Motor neuron (in vitro differentiated cells): Measurements from ENCODE around the gene LNPEP. TPM values are rescaled to one million over a fixed set of nuclear protein-coding genes. Genes with fewer than 3 reads are reported as not detected.

ENCODE experiments used
- ATAC-seq, 8 experiments: fragments of 200-7000 bp; cut with Tn5 transposase; replicated peaks in 6 of 8; 2 replicates each; pipeline ENCODE4 v1.8.0; 2021; ENCODE audit warnings: mild to moderate bottlenecking in 8 of 8, moderate library complexity in 8 of 8
- H3K27ac ChIP-seq, 2 donors: fragments of 250-450 bp; sonication (Bioruptor Pico); 2 replicates each; pipeline ENCODE4 v1.9.0; 2021; ENCODE audit warnings: antibody characterized with exemption in 2 of 2, mild to moderate bottlenecking in 2 of 2, moderate library complexity in 1 of 2
- H3K4me1 ChIP-seq, 2 donors: fragments of 250-450 bp; sonication (Bioruptor Pico); replicated peaks in 1 of 2; 2 replicates each; pipeline ENCODE4 v1.6.1; 2021; ENCODE audit warnings: antibody characterized with exemption in 2 of 2, mild to moderate bottlenecking in 2 of 2, moderate library complexity in 1 of 2
- H3K4me3 ChIP-seq, 5 donors: fragments of 250-450 bp; sonication (Bioruptor Pico); 2 replicates each; pipeline ENCODE4 v1.9.0; 2021; ENCODE audit warnings: antibody characterized with exemption in 5 of 5, mild to moderate bottlenecking in 5 of 5, moderate library complexity in 4 of 5
- WGBS, 10 experiments: fragments of 450-650 bp; shearing (Covaris generic); methylation state at CpG; one replicate each; pipeline ENCODE4 v1.0.0; 2022; 5-methylcytosine and 5-hydroxymethylcytosine counted together
- in situ Hi-C, 9 experiments: fragments of 400-800 bp; cut with MboI; loops; one replicate each; pipeline ENCODE4 v1.15.0; 2021; ENCODE audit warnings: low sequenced_read_pairs in 9 of 9, low pct_unique_long_range_greater_than_20kb in 2 of 9; ENCODE audit not compliant: unreplicated experiment in 9 of 9
- total RNA-seq, 8 experiments: library from RNA; unstranded; fragments of 300-600 nt; gene quantifications; 2 replicates each; pipeline versions ENCODE4 v1.2.3 to v1.2.4, GENCODE V29; 2022

LNPEP gene
- 10 to 100 TPM; 11.7 to 52.2 (median 18.6) TPM for total RNA-seq

GRCh38 chr5:96935559-96936430, at the start of gene LNPEP:
Gene LNPEP, plus strand, starts transcription at chr5:96936080. Its CDS starts 76 bp downstream, at chr5:96936156.
- peaks cover 3 to 25% of the 10 kb centered on the region in 2 donors for H3K4me1 ChIP-seq
- WGBS, 10 experiments, result 0 to 1% (median 0%) methylated on average over 2 to 10 of the region's 79 CpGs; no CpG with 5 or more reads in 7 of the 10 experiments
- peak; percentile 49 to 85 (median 80) for ATAC-seq
- in situ Hi-C loops, result no loop called here
- peak within 1 kb of the TSS; percentile 60 to 81 (median 74) for H3K4me3 ChIP-seq
- peak within 1 kb of the TSS; percentile 91 to 93 for H3K27ac ChIP-seq

DNA sequence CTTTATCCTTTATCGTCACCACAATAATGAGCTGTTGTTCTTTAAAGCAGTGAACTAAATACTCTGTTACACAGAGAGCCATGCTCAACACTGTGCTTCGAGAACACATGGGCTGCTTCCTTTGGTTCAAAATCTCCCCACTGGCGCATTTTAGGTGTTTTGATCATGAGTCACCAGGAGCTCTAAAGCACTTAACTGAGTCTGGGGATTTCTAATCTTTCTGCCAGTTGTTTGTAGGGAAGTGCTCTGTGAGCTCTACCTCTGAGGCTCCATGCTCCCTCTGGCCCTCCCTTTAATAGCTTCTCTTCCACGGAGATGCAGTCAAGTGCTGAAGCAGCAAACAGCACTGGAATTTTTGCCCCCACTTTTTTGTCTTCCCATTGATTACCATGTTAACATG, 42.5 kb upstream of the LNPEP start:
- Histone ChIP-seq H3K4me1 (no peaks in the 10 kb centered on the region), H3K27ac (no peak overlapping the region), H3K4me3 (no peak overlapping the region)
- 71 to 100% (median 80%) methylated on average over 1 to 4 of the region's 4 CpGs; no CpG with 5 or more reads in 1 of the 10 experiments for WGBS, 10 experiments
- in situ Hi-C loops, result no loop called here
- ATAC-seq, result no peak

DNA sequence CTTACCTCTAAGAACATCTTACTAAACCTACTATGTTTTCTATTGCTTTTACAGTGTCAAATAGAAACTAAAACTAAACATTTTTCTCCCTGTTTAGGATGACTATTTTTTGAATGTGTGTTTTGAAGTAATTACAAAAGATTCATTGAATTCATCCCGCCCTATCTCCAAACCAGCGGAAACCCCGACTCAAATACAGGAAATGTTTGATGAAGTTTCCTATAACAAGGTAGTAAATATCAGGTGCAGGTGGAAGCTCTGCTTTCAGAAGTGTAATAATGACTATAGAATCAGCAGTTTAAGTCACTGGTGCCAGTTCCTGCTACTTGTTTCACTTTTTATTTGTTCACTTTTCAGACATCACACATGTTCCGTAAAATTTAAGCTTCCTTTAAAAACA, 39.6 kb upstream of the LNPEP start:
- in situ Hi-C loops, result no loop called here
- H3K4me1 ChIP-seq, result no peaks in the 10 kb centered on the region
- no peak for ATAC-seq
- H3K4me3 ChIP-seq, result no peak overlapping the region
- 90 to 100% (median 96%) methylated on average over 1 to 4 of the region's 4 CpGs for WGBS, 10 experiments
- H3K27ac ChIP-seq, result no peak overlapping the region

DNA sequence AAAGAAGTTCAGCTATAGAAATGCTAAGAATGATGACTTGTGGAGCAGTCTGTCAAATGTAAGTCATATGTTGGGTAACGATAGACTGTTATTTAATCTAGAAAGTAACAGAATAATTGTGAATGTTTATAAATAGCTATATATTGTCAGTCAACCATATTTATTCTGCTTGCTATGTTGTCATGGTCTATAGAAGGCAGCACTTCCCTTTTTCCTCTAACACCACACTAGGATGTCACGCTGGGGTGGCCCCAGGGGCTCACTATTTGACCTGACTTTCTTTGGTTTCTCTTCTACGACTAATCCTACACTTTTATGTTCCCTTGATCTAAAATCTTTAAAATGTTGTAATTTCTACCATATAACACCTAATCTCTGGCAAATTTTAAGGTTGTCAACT, 39.1 kb upstream of the LNPEP start:
- no peak for ATAC-seq
- Histone ChIP-seq H3K4me1 (no peaks in the 10 kb centered on the region), H3K4me3 (no peak overlapping the region), H3K27ac (no peak overlapping the region)
- 40 to 100% (median 81%) methylated on average over 1 to 3 of the region's 3 CpGs for WGBS, 10 experiments
- in situ Hi-C loops, result no loop called here

GRCh38 chr5:96901384-96901783, 34.5 kb upstream of the LNPEP start:
- no peak overlapping the region for H3K27ac ChIP-seq
- no peak for ATAC-seq
- no peak overlapping the region for H3K4me3 ChIP-seq
- no peaks in the 10 kb centered on the region for H3K4me1 ChIP-seq
- in situ Hi-C loops, result no loop called here
- WGBS, 10 experiments, result 82 to 100% (median 100%) methylated on average over 1 to 5 of the region's 6 CpGs; no CpG with 5 or more reads in 1 of the 10 experiments

DNA sequence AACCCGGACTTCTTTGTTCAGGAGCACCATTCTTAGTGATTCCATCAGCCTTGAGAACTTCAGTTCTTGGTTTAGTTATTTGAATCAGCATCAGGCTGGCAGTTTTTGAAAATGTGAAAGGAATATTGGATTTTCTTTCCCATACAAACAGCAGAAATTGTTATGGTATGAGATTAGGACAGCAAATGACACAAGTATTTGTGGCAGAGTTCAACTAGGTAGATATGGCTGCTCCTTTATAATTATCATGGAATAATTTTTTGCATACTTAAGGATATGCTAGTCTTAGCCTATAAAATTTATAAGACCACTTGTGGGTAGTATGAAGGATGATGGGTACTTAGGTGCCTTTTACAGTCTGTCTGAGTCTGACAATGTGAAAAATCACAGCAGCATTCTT, 34.0 kb upstream of the LNPEP start:
- in situ Hi-C loops, result no loop called here
- no peaks in the 10 kb centered on the region for H3K4me1 ChIP-seq
- WGBS, 10 experiments, result 80 to 100% (median 100%) methylated on average over 1 of the region's 1 CpG; no CpG with 5 or more reads in 2 of the 10 experiments

DNA sequence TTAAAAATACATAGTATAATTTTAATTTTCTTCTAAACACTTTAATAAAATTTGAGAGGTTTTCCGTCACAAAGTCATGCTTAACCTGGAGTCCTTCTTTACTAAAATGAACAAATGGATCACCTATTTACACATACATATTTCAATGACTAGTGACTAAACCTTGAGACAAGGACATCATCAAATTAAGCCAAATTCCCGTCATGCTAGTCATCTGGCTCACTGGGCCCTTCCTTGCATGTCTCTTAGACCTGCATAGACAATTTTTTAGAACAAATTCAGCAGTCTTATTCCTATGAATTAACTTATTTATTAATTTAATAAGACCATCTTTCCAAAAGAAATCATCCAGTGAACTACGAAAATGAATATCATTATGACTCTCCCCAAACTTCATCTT, 33.0 kb upstream of the LNPEP start:
- no peak overlapping the region for H3K4me3 ChIP-seq
- ATAC-seq, result no peak
- WGBS, 10 experiments, result 86 to 100% (median 96%) methylated on average over 1 to 3 of the region's 3 CpGs; no CpG with 5 or more reads in 1 of the 10 experiments
- H3K4me1 ChIP-seq, result no peaks in the 10 kb centered on the region
- no peak overlapping the region for H3K27ac ChIP-seq
- in situ Hi-C loops, result no loop called here

More for the DNA sequence above, 34.0 kb upstream of the LNPEP start:
- no peak for ATAC-seq
- Histone ChIP-seq H3K27ac (no peak overlapping the region), H3K4me3 (no peak overlapping the region)

DNA sequence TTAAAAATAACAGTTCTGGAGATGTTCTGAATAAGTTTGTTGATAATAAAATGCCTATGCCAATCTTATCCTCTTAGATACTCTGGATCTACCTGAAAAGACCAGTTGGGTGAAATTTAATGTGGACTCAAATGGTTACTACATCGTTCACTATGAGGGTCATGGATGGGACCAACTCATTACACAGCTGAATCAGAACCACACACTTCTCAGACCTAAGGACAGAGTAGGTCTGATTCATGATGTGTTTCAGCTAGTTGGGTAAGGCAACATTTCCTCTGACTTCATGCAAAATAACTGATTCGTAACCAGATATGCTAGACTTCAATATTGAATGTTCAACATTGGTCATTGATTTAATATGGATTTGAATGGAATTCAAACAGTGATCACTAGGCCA, 32.6 kb upstream of the LNPEP start:
- in situ Hi-C loops, result no loop called here
- ATAC-seq, result no peak
- Histone ChIP-seq H3K27ac (no peak overlapping the region), H3K4me3 (no peak overlapping the region), H3K4me1 (no peaks in the 10 kb centered on the region)
- 56 to 100% (median 100%) methylated on average over 1 of the region's 2 CpGs; no CpG with 5 or more reads in 2 of the 10 experiments for WGBS, 10 experiments

DNA sequence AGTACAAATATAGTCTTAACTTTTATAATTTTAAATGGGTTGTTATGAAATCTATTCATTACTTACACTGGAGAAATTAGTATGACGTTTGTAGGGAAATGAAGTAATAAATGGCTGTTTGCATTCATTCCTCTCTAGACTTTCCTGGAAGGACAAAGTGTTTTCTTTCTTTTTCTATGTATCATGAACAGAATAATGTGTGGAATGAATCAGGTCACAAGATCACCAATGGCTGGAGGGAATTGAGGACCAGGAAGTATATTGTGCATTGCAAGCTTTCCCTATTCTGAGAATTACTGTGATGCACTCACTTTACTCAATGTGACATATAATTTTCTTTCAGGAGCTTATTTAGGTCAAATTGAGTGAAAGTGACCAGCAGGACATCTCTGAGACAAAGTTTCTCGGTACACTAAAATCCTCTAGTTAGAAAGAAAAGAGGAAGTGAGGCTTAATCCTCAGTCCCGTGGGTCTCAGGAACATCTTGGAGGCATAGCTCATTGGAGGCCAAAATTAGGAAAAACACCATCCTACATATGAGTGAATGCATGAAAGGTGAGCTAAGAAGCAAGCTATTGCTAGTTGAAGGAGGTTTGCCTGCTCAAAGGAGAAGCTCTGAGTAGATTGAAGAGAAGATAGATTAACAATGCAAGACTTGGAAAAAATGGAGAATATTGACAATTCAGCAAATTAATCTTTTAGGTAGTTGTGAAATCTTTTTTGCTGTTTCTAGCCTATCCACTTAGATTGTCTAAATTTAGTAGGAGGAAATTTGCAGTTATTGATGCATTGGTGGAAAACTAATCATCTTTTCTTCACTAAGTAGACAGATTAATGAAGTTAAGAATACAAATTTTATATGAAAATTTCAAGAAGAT, 31.6 kb upstream of the LNPEP start:
- H3K4me1 ChIP-seq, result no peaks in the 10 kb centered on the region
- no peak overlapping the region for H3K27ac ChIP-seq
- 50 to 96% (median 80%) methylated on average over 1 to 3 of the region's 3 CpGs for WGBS, 10 experiments
- in situ Hi-C loops, result no loop called here
- H3K4me3 ChIP-seq, result no peak overlapping the region
- no peak for ATAC-seq

GRCh38 chr5:96905864-96906263, 30.0 kb upstream of the LNPEP start:
- no peak overlapping the region for H3K4me3 ChIP-seq
- in situ Hi-C loops, result no loop called here
- no peaks in the 10 kb centered on the region for H3K4me1 ChIP-seq
- 75 to 100% (median 94%) methylated on average over 1 to 3 of the region's 3 CpGs; no CpG with 5 or more reads in 2 of the 10 experiments for WGBS, 10 experiments
- no peak overlapping the region for H3K27ac ChIP-seq
- ATAC-seq, result no peak

- no peak overlapping the region for H3K4me3 ChIP-seq
- no peak for ATAC-seq
- in situ Hi-C loops, result no loop called here
- WGBS, 10 experiments, result 81 to 100% (median 95%) methylated on average over 1 to 4 of the region's 4 CpGs; no CpG with 5 or more reads in 2 of the 10 experiments
- H3K4me1 ChIP-seq, result no peaks in the 10 kb centered on the region
- no peak overlapping the region for H3K27ac ChIP-seq
Observed at GRCh38 chr5:96909003-96909402, 26.9 kb upstream of the LNPEP start.

DNA sequence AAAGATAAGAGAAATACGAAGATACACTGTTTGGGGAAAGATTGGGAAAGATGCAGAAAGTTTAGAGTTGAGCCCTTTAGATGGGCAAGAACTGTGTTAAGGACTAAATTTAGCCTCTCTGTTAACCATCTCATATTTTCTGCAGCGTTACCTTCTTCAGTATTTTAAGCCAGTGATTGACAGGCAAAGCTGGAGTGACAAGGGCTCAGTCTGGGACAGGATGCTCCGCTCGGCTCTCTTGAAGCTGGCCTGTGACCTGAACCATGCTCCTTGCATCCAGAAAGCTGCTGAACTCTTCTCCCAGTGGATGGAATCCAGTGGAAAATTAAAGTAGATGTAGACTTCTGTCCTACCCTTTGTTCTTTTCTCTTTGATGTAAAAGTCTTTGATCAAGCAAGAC, 26.4 kb upstream of the LNPEP start:
- H3K4me3 ChIP-seq, result no peak overlapping the region
- WGBS, 10 experiments, result 82 to 100% (median 94%) methylated on average over 1 to 4 of the region's 4 CpGs; no CpG with 5 or more reads in 2 of the 10 experiments
- in situ Hi-C loops, result no loop called here
- ATAC-seq, result no peak
- H3K27ac ChIP-seq, result no peak overlapping the region
- H3K4me1 ChIP-seq, result no peaks in the 10 kb centered on the region

GRCh38 chr5:96911139-96911538, 24.7 kb upstream of the LNPEP start:
- peak in 1 of 8 experiments; percentile 46 for ATAC-seq
- 88 to 100% (median 100%) methylated on average over 1 to 2 of the region's 2 CpGs for WGBS, 10 experiments

More at GRCh38 chr5:96911139-96911538, 24.7 kb upstream of the LNPEP start:
- H3K4me3 ChIP-seq, result no peak overlapping the region
- no peaks in the 10 kb centered on the region for H3K4me1 ChIP-seq
- in situ Hi-C loops, result no loop called here
- H3K27ac ChIP-seq, result no peak overlapping the region
